VCaP (cell line): ENCODE measurements around the gene ATAD5.
A peak's percentile ranks its signal among the peaks of the same experiment; 100 is the strongest.
"Not testable (repeated sequence)": the region's sequence is repeated elsewhere in the genome, so short reads cannot be mapped to it uniquely, and the experiment has no call there.

Experiments used
- H3K27ac ChIP-seq: fragments of 450-650 bp; 2 replicates; pipeline ENCODE4 v1.5.1; 2017
- CTCF ChIP-seq: fragments of 450-650 bp; conservative IDR thresholded peaks from 2 replicates; pipeline ENCODE4 v1.5.1; 2017; ENCODE audit warnings: mild to moderate bottlenecking, moderate library complexity

The ATAD5 gene

GRCh38 chr17:30796016-30796415 lies 35.8 kb upstream of the ATAD5 start:
- H3K27ac ChIP-seq: no peak overlapping the region
- TF ChIP-seq CTCF: no peak

- no peak for TF ChIP-seq CTCF
- no peak overlapping the region for H3K27ac ChIP-seq
These were observed 30.1 kb upstream of the ATAD5 start for GRCh38 chr17:30801671-30802070.

GRCh38 chr17:30805944-30806456 lies 25.8 kb upstream of the ATAD5 start:
- no peak overlapping the region for H3K27ac ChIP-seq

GRCh38 chr17:30807896-30808295 lies 23.9 kb upstream of the ATAD5 start:
- TF ChIP-seq CTCF: no peak
- no peak overlapping the region for H3K27ac ChIP-seq

More at GRCh38 chr17:30805944-30806456, 25.8 kb upstream of the ATAD5 start:
- TF ChIP-seq CTCF: peak; percentile 51

- TF ChIP-seq CTCF: no peak
- no peak overlapping the region for H3K27ac ChIP-seq
These were observed 22.9 kb upstream of the ATAD5 start for GRCh38 chr17:30808785-30809286.

- no peak overlapping the region for H3K27ac ChIP-seq
- no peak for TF ChIP-seq CTCF
These were observed 21.9 kb upstream of the ATAD5 start for GRCh38 chr17:30809867-30810266.

GRCh38 chr17:30812218-30813177 lies 19.3 kb upstream of the ATAD5 start:
- H3K27ac ChIP-seq: peak overlapping the region; percentile 45
- no peak for TF ChIP-seq CTCF

GRCh38 chr17:30814236-30814635 lies 17.5 kb upstream of the ATAD5 start:
- H3K27ac ChIP-seq: not testable (repeated sequence)

GRCh38 chr17:30814860-30815259 lies 16.9 kb upstream of the ATAD5 start:
- not testable (repeated sequence) for H3K27ac ChIP-seq
